BJ (cell line): Measurements from ENCODE around the gene NGF. TPM values are rescaled to one million over a fixed set of nuclear protein-coding genes. Genes with fewer than 3 reads are reported as not detected.

Experiments used
- CTCF ChIA-PET: fragments of 350-600 bp; formaldehyde crosslinking; extraction: SDS; loops from one replicate; lab custom pipeline; 2021; ENCODE audit warnings: antibody characterized with exemption, inconsistent platforms; lab: Yijun Ruan, JAX
- POLR2A ChIA-PET: fragments of 300-600 bp; sonication (Branson Sonifier 250); formaldehyde crosslinking; extraction: SDS; loops from one replicate; lab custom pipeline; 2021; ENCODE audit warnings: antibody characterized with exemption; lab: Charles Lee
- DNase-seq: peaks from one replicate; pipeline ENCODE4 v3.0.0-alpha.2; 2011; ENCODE audit warnings: low read depth
- H3K27me3 ChIP-seq: 2 replicates; pipeline ENCODE4 v1.6.0; 2011; ENCODE audit warnings: low read length; ENCODE audit not compliant: control insufficient read depth, insufficient read depth
- H3K36me3 ChIP-seq: 2 replicates; pipeline ENCODE4 v1.5.1; 2011; ENCODE audit warnings: low read length; ENCODE audit not compliant: control insufficient read depth, insufficient read depth
- H3K4me3 ChIP-seq: 2 replicates; pipeline ENCODE4 v1.5.1; 2011; ENCODE audit warnings: low read depth, mild to moderate bottlenecking, control low read depth, low read length
- CTCF ChIP-seq: IDR thresholded peaks from 2 replicates; pipeline ENCODE4 v1.5.1; 2011; ENCODE audit warnings: low read depth, mild to moderate bottlenecking, control low read depth, inconsistent platforms, low read length, moderate library complexity; ENCODE audit not compliant: insufficient read depth
- polyA plus RNA-seq: library from polyadenylated mRNA; depleted of rRNA; stranded (reverse); fragments of >200 nt; gene quantifications from 2 replicates; pipeline ENCODE4 v1.2.3, GENCODE V29; 2011

Gene NGF
- polyA plus RNA-seq, 1 experiment, result 49.6 TPM

GRCh38 chr1:115336741-115337140, 1.3 kb downstream of the NGF start:
- ChIA-PET POLR2A (no interaction called here), CTCF (interaction anchor here (1.1 to 2.7 kb wide), 4 partner anchors 23 to 198 kb away, joined by 3 to 18 read pairs (median 4); no protein-coding TSS in a partner anchor)
- no peak for TF ChIP-seq CTCF
- Histone ChIP-seq H3K27me3 (no peaks in the 10 kb centered on the region), H3K36me3 (no peaks in the 10 kb centered on the region; the same call in 1 of the 2 replicates), H3K4me3 (peak overlapping the region; percentile 97)
- no peak for DNase-seq

GRCh38 chr1:115332813-115333608, 5.0 kb downstream of the NGF start:
- ChIA-PET POLR2A (interaction anchor here (0.6 to 0.8 kb wide), 3 partner anchors 14 to 164 kb away, joined by 3 to 8 read pairs (median 3); no protein-coding TSS in a partner anchor), CTCF (interaction anchor here (0.6 to 2.8 kb wide), 9 partner anchors 14 to 197 kb away, joined by 3 to 11 read pairs (median 4); no protein-coding TSS in a partner anchor)
- TF ChIP-seq CTCF, result no peak
- H3K27me3 ChIP-seq, result no peaks in the 10 kb centered on the region
- peak; percentile 68 for DNase-seq
- H3K4me3 ChIP-seq, result no peak overlapping the region
- no peaks in the 10 kb centered on the region; the same call in 1 of the 2 replicates for H3K36me3 ChIP-seq

- DNase-seq, result peak; percentile 53
- H3K4me3 ChIP-seq, result no peak overlapping the region
- TF ChIP-seq CTCF, result no peak
- ChIA-PET CTCF (interaction anchor here (0.8 to 1.7 kb wide), 7 partner anchors 13 to 196 kb away, joined by 3 to 8 read pairs (median 4); no protein-coding TSS in a partner anchor), POLR2A (interaction anchor here (0.8 kb wide), 1 partner anchor 52 kb away, joined by 3 read pairs; no protein-coding TSS in a partner anchor)
- no peaks in the 10 kb centered on the region; the same call in 1 of the 2 replicates for H3K36me3 ChIP-seq
- H3K27me3 ChIP-seq, result no peaks in the 10 kb centered on the region
Measured at GRCh38 chr1:115331558-115332331, 6.3 kb downstream of the NGF start.

- Histone ChIP-seq H3K36me3 (peaks cover 1% of the 10 kb centered on the region; the same call in 1 of the 2 replicates), H3K27me3 (no peaks in the 10 kb centered on the region), H3K4me3 (no peak overlapping the region)
- DNase-seq, result peak; percentile 95
- CTCF ChIA-PET, result interaction anchor here (1.1 to 1.9 kb wide), 4 partner anchors 12 to 192 kb away, joined by 3 to 11 read pairs (median 4); no protein-coding TSS in a partner anchor
- POLR2A ChIA-PET, result no interaction called here
- peak; percentile 53 for TF ChIP-seq CTCF
Measured at GRCh38 chr1:115330480-115331013, 7.5 kb downstream of the NGF start.
